Retina (tissue), 1 donor: ENCODE results near the gene BGN.

Source experiments
- DNase-seq: peaks from one replicate; pipeline ENCODE4 v3.0.0-alpha.2; 2016

BGN gene

DNA sequence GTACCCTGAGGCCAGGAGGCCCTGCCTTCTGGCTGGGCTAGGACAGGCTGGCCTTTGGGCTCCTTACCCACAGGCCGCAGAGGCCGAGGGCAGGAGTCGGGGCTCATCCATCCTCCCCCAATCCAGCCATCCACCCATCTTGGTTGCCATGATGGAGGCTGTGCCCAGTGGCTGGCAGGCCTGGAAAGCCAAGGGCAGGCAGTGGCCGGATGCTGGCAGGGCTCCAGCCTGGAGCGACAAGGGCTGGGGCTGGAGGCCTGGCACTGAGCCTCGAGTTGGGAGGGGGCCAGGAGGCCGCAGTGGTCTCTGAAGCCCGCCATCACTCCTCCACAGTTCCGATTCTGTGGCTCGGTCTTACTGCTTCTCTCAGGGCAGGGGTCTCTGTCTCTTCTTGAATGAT is 8.6 kb upstream of the BGN start:
- DNase-seq, result no peak

GRCh38 chrX:153487590-153488071 is 7.1 kb upstream of the BGN start:
- no peak for DNase-seq

GRCh38 chrX:153488231-153488914 is 6.4 kb upstream of the BGN start:
- no peak for DNase-seq

DNA sequence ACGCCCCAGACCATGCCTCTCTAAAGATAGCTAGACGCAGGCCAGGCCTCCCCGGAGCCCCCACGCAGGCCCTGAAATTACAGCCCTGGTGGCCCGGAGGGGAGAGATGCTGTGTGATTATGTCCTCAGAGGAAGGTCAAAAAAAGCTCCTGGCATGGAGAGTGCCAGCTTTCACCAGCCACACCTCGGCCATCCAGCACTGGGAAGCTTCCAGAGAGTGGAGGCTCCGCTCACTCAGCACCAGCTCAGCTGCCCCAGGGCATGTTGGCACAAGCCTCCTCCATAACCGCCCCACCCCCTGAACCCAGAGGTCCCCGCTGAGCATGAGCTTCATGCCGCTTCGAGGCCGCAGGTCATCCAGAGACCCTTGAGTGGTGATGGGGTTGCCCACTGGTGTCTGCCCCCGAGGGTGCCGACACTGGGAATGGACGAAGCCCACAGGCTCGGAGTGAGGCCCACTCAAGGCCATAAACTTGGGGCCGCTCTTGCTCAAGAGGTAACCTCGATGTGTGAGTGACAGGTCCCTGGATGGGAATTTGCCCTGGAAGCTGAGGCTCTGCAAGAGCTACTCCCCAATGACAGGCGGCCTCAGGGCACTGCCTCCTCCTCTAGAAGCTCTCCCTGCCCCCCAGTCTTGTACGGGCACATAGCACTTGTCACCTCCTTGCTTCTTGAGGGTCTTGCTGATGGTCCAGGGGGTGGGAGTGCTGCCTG is 4.4 kb upstream of the BGN start:
- DNase-seq, result no peak

- peak; percentile 43 for DNase-seq
Measured at GRCh38 chrX:153491351-153491914, 3.3 kb upstream of the BGN start.

DNA sequence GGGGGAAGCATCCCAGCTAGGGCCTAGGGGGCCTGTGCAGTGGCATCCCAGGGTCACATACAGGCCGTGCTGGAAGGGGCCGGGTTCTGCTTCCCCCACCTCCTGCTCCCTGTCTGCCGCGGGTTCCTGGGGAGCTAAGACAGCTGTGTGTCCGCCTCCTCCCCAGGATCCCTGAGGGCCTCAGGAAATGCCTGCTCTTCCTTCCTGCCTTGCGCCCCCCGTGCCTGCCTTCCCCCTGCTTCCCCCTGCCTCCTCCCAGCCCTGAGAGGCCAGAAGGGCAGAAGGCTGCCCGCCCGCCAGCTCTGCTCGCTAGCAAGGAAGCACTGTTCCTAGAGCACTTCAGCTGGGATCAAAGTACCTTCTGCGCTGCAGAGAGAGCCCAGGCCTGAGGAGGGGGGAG is 2.9 kb upstream of the BGN start:
- no peak for DNase-seq

- no peak for DNase-seq
Measured at GRCh38 chrX:153492543-153492942, 2.2 kb upstream of the BGN start.

DNA sequence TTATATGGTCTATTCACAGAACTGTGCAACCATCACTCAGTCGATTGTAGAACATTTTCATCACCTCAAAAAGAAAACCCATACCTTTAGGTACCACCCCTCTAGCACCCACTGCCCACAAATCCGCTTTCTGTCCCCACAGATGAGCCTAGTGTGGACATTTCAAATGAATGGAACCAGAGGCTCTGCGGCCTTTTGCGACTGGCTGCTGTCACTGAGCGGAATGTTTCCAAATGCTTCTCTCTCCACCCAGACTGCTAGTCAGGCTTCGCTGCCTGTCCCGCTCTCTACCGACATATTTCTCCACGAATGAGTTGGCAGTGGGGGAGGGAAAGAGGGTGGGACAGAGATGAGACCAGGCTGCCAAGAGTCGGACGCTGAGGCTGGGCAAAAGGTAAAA is 1.7 kb upstream of the BGN start:
- DNase-seq, result no peak

- no peak for DNase-seq
Measured at GRCh38 chrX:153494061-153494460, 719 bp upstream of the BGN start.

- no peak for DNase-seq
Measured at GRCh38 chrX:153495362-153495751, 577 bp downstream of the BGN start.

DNA sequence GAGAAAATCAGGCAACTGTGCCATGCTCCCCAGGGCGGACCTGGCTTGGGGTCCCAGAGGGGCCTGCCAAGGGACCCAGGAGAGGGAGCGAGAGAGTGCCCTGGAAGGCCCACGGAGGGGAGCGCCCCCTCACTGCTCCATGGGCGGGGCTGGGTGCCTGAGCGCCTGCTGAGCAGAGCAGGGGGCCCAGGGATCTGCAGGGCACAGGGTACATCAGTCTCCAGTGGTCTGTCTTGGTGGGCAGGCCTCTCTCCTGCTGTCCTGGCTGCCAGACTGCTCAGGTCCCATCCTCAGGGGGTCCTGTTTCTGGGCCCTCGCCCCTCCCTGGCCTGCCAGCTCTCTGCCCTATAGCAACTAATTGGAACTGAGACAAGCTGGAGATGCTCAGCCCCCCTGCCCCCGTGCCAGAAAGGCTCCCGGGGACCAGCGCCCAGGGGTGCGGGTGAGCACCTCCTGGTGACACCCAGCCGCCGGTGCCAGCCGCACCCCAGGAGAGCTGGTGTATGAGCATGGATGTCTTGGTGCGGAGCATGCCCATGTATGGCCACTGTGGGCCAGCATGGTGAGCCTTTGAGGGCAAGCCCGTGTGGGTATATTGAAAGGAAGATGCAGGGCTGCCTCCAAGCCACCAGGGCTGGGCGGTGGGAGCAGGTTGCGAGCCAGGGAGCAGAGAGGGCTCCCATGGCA is 1.3 kb downstream of the BGN start:
- no peak for DNase-seq

DNA sequence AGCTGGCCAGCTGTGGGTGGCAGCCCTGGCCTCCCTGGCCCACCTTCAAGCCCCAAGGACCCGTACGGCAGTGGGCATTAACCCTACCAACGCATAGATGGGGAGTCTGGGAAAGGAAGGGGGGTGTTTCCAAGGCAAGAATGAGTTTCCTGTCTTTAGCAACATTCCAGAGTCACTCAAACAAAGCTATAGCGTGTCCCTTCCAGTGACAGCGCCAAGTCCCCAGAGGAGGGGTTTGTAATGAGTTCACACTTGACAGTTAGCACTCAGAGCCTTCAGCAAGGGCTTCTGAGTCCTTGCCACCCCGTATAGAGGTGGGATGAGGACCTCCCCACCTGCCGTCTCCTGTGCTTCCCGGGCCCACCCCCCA is 1.8 kb downstream of the BGN start:
- DNase-seq, result no peak

DNA sequence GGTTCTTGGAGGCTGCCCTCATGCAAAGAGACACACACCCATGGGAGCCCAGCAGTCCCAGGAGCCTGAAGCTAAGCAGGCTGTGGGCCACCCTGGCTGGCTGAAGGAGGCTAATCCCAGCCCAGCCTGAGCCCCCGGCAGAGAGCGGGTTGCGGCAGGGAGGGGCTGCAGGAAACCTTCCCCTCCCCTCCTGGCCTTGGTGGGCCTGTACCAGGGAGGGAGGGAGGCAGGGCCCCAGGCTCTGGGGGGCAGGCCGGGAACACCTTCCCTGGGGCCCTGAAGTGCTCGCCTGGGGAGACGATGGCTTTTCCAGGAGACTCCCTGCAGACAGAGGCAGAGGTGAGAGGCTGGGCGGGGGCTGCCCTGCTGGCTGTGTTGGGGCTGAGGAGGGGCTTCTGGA is 3.7 kb downstream of the BGN start:
- DNase-seq, result no peak

GRCh38 chrX:153499341-153499740 is 4.6 kb downstream of the BGN start:
- DNase-seq, result no peak

DNA sequence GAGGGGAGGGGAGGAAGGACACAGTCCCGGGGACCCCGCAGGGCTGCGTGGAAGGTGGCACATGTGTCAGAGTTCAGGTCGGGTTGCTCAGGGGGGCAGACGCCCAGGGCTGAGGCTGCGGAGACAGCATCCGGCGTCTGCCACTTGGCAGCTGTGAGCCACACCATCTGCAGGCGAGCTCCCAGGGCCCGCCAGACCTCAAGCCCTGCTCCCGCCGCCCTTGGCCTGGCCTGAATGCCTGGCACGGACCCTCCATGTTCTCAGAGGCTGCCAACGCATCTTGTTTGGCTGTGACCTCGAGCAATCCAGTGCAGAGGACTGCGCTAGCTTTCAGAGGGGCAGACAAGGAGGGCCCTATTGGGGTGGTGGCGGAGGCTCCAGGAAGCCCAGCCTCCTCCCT is 5.1 kb downstream of the BGN start:
- no peak for DNase-seq

DNA sequence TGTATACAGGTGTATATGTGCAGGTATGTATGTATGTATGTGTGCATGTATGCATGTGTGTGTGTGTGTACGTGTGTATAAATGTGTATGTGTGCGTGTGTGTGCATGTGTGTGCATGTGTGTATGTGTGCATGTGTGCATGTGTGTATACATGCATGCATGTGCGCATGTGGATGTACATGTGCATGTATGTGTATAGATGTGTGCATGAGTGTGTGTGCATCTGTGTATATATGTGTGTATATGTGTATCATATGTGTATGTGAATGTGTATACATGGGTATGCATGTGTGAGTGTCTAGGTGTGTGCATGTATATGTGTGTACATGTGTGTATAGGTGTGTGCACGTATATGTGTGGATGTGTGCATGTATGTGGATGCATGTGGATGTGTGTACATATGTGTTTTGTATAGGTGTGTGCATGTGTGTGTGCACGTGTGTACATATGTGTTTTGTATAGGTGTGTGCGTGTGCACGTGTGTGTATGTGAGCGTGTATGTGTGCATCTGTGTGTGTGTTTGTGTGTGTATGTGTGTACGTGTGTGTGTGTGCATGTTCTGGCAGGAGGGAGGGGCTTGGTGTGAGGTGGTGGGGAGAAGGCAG is 6.0 kb downstream of the BGN start:
- DNase-seq, result no peak

DNA sequence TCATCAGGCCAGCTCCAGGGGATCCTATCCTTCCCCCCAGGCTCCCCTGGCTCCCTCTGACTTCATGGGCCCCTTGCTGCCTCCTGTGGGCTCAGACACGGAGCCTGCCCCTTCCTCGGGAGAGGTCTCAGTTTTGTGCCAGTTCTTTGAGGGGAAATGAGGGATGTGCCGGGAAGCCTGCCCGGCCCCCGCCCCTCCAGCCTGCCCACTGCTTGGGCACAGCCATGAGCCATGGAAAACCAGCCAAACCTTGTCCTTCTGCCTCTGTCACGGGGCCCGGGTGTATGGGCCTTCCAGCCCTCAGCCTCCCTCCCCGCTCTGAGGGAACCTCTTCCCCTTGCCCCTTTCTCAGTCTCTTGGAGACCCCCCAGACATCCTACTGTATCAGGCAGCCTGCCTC is 6.8 kb downstream of the BGN start:
- DNase-seq, result no peak

- no peak for DNase-seq
Measured at GRCh38 chrX:153502131-153502530, 7.4 kb downstream of the BGN start.

DNA sequence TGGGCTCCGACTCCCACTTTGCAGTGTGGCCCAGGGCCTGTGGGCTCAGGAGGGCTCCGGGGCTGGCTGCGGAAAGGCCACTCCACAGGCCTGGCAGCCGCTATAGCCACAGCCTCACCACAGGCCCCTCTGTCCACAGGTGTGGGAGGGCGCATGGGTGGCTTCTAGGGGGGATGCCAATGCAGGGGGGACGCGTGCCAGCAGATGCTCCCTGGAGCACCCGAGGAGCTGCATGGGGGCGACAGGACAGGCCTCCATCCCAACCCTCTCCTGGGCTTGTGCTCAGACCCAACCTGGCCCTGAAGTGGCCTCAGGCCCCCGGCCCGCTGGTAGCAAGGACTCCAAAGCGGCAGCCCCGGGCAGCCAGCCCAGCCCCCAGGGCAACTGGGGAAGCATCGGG is 8.0 kb downstream of the BGN start:
- DNase-seq, result no peak

- no peak for DNase-seq
Measured at GRCh38 chrX:153504445-153505016, 9.8 kb downstream of the BGN start.

DNA sequence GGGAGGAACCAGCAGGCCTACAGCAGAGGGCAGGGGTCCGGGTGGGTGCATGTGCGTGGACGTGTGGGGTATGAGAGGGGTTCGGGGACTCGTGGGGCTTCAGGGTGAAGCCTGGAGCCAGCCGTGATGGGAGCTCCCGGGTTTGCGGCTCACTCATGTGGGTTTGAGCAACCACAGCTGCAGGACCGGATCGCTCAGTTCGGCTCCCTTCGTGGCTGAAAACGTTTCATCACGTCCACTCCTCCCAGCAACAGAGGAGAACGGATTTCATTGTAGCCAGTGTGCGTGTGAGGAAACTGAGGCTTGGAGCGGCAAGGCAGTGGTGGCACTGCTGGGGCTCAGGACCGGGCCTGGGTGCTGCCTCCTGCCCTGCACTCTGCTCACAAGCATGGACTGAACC is 10.6 kb downstream of the BGN start:
- no peak for DNase-seq

GRCh38 chrX:153507484-153508178 is 12.9 kb downstream of the BGN start:
- DNase-seq, result peak; percentile 86
